ENCODE data around the gene USP10.

- no peak for TF ChIP-seq CTCF (IDR thresholded peaks at IDR 0.05)
- no peak for TF ChIP-seq POLR2A (IDR thresholded peaks at IDR 0.05)
Observed at GRCh38 chr16:84816485-84816884, 116.7 kb downstream of the USP10 start.
